Esophagus muscularis mucosa (tissue), 3 donors: Measurements from ENCODE around the gene ZDHHC20.

Experiments used
- CTCF ChIP-seq, 3 experiments: fragments of 200-600 bp in 2 of 3; fragments of 450-650 bp in 1 of 3; sonication (generic) in 2 of 3; IDR thresholded peaks; one replicate each; pipeline ENCODE4 v1.5.1; 2017 to 2019; ENCODE audit warnings: antibody characterized with exemption in 3 of 3, mild to moderate bottlenecking in 2 of 3, moderate library complexity in 1 of 3
- POLR2A ChIP-seq: fragments of 450-650 bp; IDR thresholded peaks from one replicate; pipeline ENCODE4 v1.6.1; 2017; ENCODE audit warnings: antibody characterized with exemption, moderate library complexity, mild to moderate bottlenecking, low read depth

- TF ChIP-seq CTCF (IDR thresholded peaks at IDR 0.05) (no peak), POLR2A (no peak)
Measured at GRCh38 chr13:21389124-21389523, 70.0 kb downstream of the ZDHHC20 start.
